GM23338 (cell line): ENCODE measurements around the gene OR51A4. TPM values are rescaled to one million over a fixed set of nuclear protein-coding genes. Genes with fewer than 3 reads are reported as not detected.

Source experiments
- ATAC-seq: fragments of 200-7000 bp; cut with Tn5 transposase; 3 replicates; pipeline ENCODE4 v1.9.1; 2020
- DNase-seq: peaks from one replicate; pipeline ENCODE4 v3.0.0-alpha.2; 2015; ENCODE audit warnings: low spot score
- H2AFZ ChIP-seq: fragments of 200-600 bp; sonication (generic); 2 replicates; pipeline ENCODE4 v1.8.0; 2016; ENCODE audit warnings: antibody characterized with exemption, mild to moderate bottlenecking, moderate library complexity
- H3F3A ChIP-seq: fragments of 200-600 bp; sonication (generic); replicated peaks from 2 replicates; pipeline ENCODE4 v1.8.0; 2017; ENCODE audit warnings: antibody characterized with exemption, mixed run types, low read depth
- H3K27ac ChIP-seq: fragments of 200-600 bp; sonication (generic); 2 replicates; pipeline ENCODE4 v1.6.1; 2016; ENCODE audit warnings: low read depth
- H3K27me3 ChIP-seq: fragments of 200-600 bp; sonication (generic); 2 replicates; pipeline ENCODE4 v1.8.0; 2016; ENCODE audit warnings: mild to moderate bottlenecking, mixed run types, moderate library complexity; ENCODE audit not compliant: insufficient read depth
- H3K36me3 ChIP-seq: fragments of 200-600 bp; sonication (generic); 2 replicates; pipeline ENCODE4 v1.8.0; 2016; ENCODE audit warnings: mild to moderate bottlenecking; ENCODE audit not compliant: insufficient read depth
- H3K4me1 ChIP-seq: fragments of 200-600 bp; sonication (generic); 2 replicates; pipeline ENCODE4 v1.8.0; 2016; ENCODE audit warnings: mild to moderate bottlenecking, moderate library complexity; ENCODE audit not compliant: insufficient read depth
- H3K4me2 ChIP-seq: fragments of 200-600 bp; sonication (generic); 2 replicates; pipeline ENCODE4 v1.7.1; 2017; ENCODE audit warnings: mixed run types
- H3K4me3 ChIP-seq: fragments of 200-600 bp; sonication (generic); 2 replicates; pipeline ENCODE4 v1.6.1; 2016; ENCODE audit warnings: mixed run types
- H3K79me2 ChIP-seq: fragments of 200-600 bp; sonication (generic); replicated peaks from 2 replicates; pipeline ENCODE4 v1.8.0; 2017; ENCODE audit warnings: mild to moderate bottlenecking; ENCODE audit not compliant: insufficient read depth
- H3K9me2 ChIP-seq: fragments of 200-600 bp; sonication (generic); 2 replicates; pipeline ENCODE4 v1.8.0; 2017; ENCODE audit not compliant: insufficient read depth
- H4K20me1 ChIP-seq: fragments of 200-600 bp; sonication (generic); replicated peaks from 2 replicates; pipeline ENCODE4 v1.8.0; 2017; ENCODE audit warnings: mild to moderate bottlenecking; ENCODE audit not compliant: insufficient read depth
- H3K27ac Mint-ChIP-seq: 2 replicates; pipeline ENCODE4 v1.8.0; 2020; ENCODE audit warnings: inconsistent platforms, mild to moderate bottlenecking, moderate library complexity, mixed read lengths
- H3K27me3 Mint-ChIP-seq: 3 replicates; pipeline ENCODE4 v1.8.0; 2022; ENCODE audit warnings: low read depth, mild to moderate bottlenecking, moderate library complexity, mixed read lengths, inconsistent platforms; ENCODE audit not compliant: insufficient read depth, poor library complexity
- H3K36me3 Mint-ChIP-seq: 3 replicates; pipeline ENCODE4 v1.8.0; 2021; ENCODE audit warnings: low read depth, mild to moderate bottlenecking, inconsistent platforms, moderate library complexity, mixed read lengths
- H3K4me1 Mint-ChIP-seq: 3 replicates; pipeline ENCODE4 v1.8.0; 2020; ENCODE audit warnings: mild to moderate bottlenecking, inconsistent platforms, mixed read lengths
- H3K4me3 Mint-ChIP-seq: 3 replicates; pipeline ENCODE4 v1.8.0; 2021; ENCODE audit warnings: moderate library complexity, mild to moderate bottlenecking, inconsistent platforms, mixed read lengths
- H3K9me3 Mint-ChIP-seq: 3 replicates; pipeline ENCODE4 v1.8.0; 2020; ENCODE audit warnings: moderate library complexity, mild to moderate bottlenecking, inconsistent platforms, mixed read lengths
- CREB1 ChIP-seq: fragments of 250-450 bp; sonication (Bioruptor Pico); IDR thresholded peaks from 2 replicates; pipeline ENCODE4 v1.5.0; 2020; ENCODE audit warnings: low read depth, mild to moderate bottlenecking, moderate library complexity
- ETS1 ChIP-seq: IDR thresholded peaks from 2 replicates; pipeline ENCODE4 v1.6.1; 2016; ENCODE audit warnings: antibody characterized with exemption
- EZH2 ChIP-seq: fragments of 200-600 bp; sonication (generic); IDR thresholded peaks from one replicate; pipeline ENCODE4 v1.8.0; 2017; ENCODE audit warnings: antibody characterized with exemption, mild to moderate bottlenecking, low read depth; ENCODE audit not compliant: unreplicated experiment
- EZH2phosphoT487 ChIP-seq: fragments of 200-600 bp; sonication (generic); IDR thresholded peaks from one replicate; pipeline ENCODE4 v1.8.1; 2018; ENCODE audit warnings: antibody characterized with exemption; ENCODE audit not compliant: unreplicated experiment
- NANOG ChIP-seq: IDR thresholded peaks from 2 replicates; pipeline ENCODE4 v1.6.1; 2016; ENCODE audit warnings: antibody characterized with exemption, borderline replicate concordance
- POLR2AphosphoS5 ChIP-seq: IDR thresholded peaks from 2 replicates; pipeline ENCODE4 v1.6.1; 2016; ENCODE audit warnings: antibody characterized with exemption, low read depth
- STAT1 ChIP-seq: IDR thresholded peaks from one replicate; pipeline ENCODE4 v1.6.1; 2016; ENCODE audit warnings: antibody characterized with exemption; ENCODE audit not compliant: unreplicated experiment
- ZNF114 ChIP-seq: fragments of 250-450 bp; sonication (Bioruptor Pico); IDR thresholded peaks from 2 replicates; pipeline ENCODE4 v1.5.0; 2020; ENCODE audit warnings: mild to moderate bottlenecking, moderate library complexity
- ZNF331 ChIP-seq: fragments of 250-450 bp; sonication (Bioruptor Pico); IDR thresholded peaks from 2 replicates; pipeline ENCODE4 v1.5.0; 2020; ENCODE audit warnings: low read depth, mild to moderate bottlenecking, moderate library complexity
- ZNF462 ChIP-seq: fragments of 250-450 bp; sonication (Bioruptor Pico); IDR thresholded peaks from 2 replicates; pipeline ENCODE4 v1.5.0; 2020; ENCODE audit warnings: mild to moderate bottlenecking, moderate library complexity
- long read RNA-seq: library from polyadenylated mRNA; unstranded; transcript quantifications from one replicate; pipeline ENCODE4 v2.0.0, GENCODE V29; 2020; ENCODE audit not compliant: unreplicated experiment
- polyA plus RNA-seq: library from polyadenylated mRNA; unstranded; fragments of >200 nt; fragmentation: Nextera tagmentation; extraction: Ambion mirVana; gene quantifications from 2 replicates; pipeline ENCODE4 v1.2.1, GENCODE V29; 2016
- total RNA-seq: library from RNA; depleted of rRNA; stranded (reverse); fragments of >200 nt; shearing (Covaris generic); gene quantifications from 2 replicates; pipeline ENCODE4 v1.2.3, GENCODE V29; 2014; rRNA removed
- TF ChIP-seq, protein P1 (sequence below), 2 experiments: fragments of 200-600 bp in 1 of 2; sonication (generic) in 1 of 2; conservative IDR thresholded peaks; 2 replicates each; pipeline versions ENCODE4 v1.5.1 to v1.6.1; 2016 to 2017; ENCODE audit warnings: antibody characterized with exemption in 2 of 2, low read depth in 2 of 2, mild to moderate bottlenecking in 2 of 2, moderate library complexity in 1 of 2
- TF ChIP-seq, protein P2 (sequence below): IDR thresholded peaks from one replicate; pipeline ENCODE4 v1.6.1; 2018; ENCODE audit warnings: antibody characterized with exemption; ENCODE audit not compliant: unreplicated experiment

Gene OR51A4
- total RNA-seq: not detected in 2 replicates
- not detected in 2 replicates for polyA plus RNA-seq
- long read RNA-seq: 0 reads

DNA sequence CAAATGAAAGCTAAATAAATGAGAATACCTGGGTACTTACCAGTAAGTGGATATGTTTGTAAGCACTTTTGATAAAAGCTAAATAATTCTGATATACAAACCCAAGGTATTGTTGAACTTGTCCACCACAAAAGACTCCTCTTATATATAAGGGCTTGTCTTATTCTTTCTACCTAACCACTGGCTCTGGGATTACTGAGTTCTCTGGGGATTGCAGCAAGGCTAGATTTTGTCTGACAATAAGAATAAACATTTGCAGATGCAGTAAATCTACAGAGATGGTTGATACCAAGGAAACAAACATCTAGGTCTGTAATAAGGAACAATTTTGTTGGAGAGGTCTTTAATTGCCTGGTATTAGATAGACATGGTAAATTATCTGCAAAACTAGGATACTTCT lies at the start of gene OR51A4:
Gene OR51A4 (minus strand): TSS at position 101 of the 400 bp plus-strand sequence. CDS start 505 bp downstream, outside the sequence.
- no peak for DNase-seq

More for the DNA sequence above, at the start of gene OR51A4:
- Histone ChIP-seq H3K27me3 (no peaks in the 10 kb centered on the region), H3K4me3 (no peak within 1 kb of the TSS), H3K27ac (no peak within 1 kb of the TSS), H3K9me2 (no peaks in the 10 kb centered on the region), H4K20me1 (no peaks in the 10 kb centered on the region), H3K79me2 (no peaks in the 10 kb centered on the region), H3K36me3 (no peaks in the 10 kb centered on the region), H2AFZ (no peak within 1 kb of the TSS), H3F3A (no peaks in the 10 kb centered on the region), H3K4me1 (no peaks in the 10 kb centered on the region), H3K4me2 (no peak within 1 kb of the TSS)
- TF ChIP-seq ETS1: no peak
- no peak for TF ChIP-seq ZNF114 (CRISPR knock-in tag)
- TF ChIP-seq, protein P1, sequence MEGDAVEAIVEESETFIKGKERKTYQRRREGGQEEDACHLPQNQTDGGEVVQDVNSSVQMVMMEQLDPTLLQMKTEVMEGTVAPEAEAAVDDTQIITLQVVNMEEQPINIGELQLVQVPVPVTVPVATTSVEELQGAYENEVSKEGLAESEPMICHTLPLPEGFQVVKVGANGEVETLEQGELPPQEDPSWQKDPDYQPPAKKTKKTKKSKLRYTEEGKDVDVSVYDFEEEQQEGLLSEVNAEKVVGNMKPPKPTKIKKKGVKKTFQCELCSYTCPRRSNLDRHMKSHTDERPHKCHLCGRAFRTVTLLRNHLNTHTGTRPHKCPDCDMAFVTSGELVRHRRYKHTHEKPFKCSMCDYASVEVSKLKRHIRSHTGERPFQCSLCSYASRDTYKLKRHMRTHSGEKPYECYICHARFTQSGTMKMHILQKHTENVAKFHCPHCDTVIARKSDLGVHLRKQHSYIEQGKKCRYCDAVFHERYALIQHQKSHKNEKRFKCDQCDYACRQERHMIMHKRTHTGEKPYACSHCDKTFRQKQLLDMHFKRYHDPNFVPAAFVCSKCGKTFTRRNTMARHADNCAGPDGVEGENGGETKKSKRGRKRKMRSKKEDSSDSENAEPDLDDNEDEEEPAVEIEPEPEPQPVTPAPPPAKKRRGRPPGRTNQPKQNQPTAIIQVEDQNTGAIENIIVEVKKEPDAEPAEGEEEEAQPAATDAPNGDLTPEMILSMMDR (conservative IDR thresholded peaks at IDR 0.05; ENCODE audit: low read depth in 2 of 2): no peak
- no peak for TF ChIP-seq NANOG
- TF ChIP-seq, protein P2, sequence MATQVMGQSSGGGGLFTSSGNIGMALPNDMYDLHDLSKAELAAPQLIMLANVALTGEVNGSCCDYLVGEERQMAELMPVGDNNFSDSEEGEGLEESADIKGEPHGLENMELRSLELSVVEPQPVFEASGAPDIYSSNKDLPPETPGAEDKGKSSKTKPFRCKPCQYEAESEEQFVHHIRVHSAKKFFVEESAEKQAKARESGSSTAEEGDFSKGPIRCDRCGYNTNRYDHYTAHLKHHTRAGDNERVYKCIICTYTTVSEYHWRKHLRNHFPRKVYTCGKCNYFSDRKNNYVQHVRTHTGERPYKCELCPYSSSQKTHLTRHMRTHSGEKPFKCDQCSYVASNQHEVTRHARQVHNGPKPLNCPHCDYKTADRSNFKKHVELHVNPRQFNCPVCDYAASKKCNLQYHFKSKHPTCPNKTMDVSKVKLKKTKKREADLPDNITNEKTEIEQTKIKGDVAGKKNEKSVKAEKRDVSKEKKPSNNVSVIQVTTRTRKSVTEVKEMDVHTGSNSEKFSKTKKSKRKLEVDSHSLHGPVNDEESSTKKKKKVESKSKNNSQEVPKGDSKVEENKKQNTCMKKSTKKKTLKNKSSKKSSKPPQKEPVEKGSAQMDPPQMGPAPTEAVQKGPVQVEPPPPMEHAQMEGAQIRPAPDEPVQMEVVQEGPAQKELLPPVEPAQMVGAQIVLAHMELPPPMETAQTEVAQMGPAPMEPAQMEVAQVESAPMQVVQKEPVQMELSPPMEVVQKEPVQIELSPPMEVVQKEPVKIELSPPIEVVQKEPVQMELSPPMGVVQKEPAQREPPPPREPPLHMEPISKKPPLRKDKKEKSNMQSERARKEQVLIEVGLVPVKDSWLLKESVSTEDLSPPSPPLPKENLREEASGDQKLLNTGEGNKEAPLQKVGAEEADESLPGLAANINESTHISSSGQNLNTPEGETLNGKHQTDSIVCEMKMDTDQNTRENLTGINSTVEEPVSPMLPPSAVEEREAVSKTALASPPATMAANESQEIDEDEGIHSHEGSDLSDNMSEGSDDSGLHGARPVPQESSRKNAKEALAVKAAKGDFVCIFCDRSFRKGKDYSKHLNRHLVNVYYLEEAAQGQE: no peak
- TF ChIP-seq ZNF331 (CRISPR knock-in tag): no peak
- TF ChIP-seq STAT1: no peak
- TF ChIP-seq CREB1: no peak
- no peak for TF ChIP-seq ZNF462 (CRISPR knock-in tag)
- TF ChIP-seq POLR2AphosphoS5: no peak
- TF ChIP-seq EZH2: no peak
- TF ChIP-seq EZH2phosphoT487: no peak
- Mint-ChIP-seq H3K4me1 (no peaks in the 10 kb centered on the region), H3K4me3 (no peak within 1 kb of the TSS), H3K27me3 (no peaks in the 10 kb centered on the region), H3K27ac (no peak within 1 kb of the TSS), H3K9me3 (no peaks in the 10 kb centered on the region), H3K36me3 (no peaks in the 10 kb centered on the region)
- no peak for ATAC-seq
